ENCODE measurements around the gene FAM25A.

The FAM25A gene

GRCh38 chr10:87066865-87067264 is 46.8 kb downstream of the FAM25A start:
- DNase-seq: no peak

- DNase-seq: no peak
Measured at GRCh38 chr10:87068281-87068680, 48.2 kb downstream of the FAM25A start.

- DNase-seq: no peak
Measured at GRCh38 chr10:87072449-87072848, 52.4 kb downstream of the FAM25A start.
